ENCODE results near the gene PCSK6. TPM values are rescaled to one million over a fixed set of nuclear protein-coding genes. Genes with fewer than 3 reads are reported as not detected.

The PCSK6 gene
- total RNA-seq, 1 donor from 2014 or later = 0.40 TPM

DNA sequence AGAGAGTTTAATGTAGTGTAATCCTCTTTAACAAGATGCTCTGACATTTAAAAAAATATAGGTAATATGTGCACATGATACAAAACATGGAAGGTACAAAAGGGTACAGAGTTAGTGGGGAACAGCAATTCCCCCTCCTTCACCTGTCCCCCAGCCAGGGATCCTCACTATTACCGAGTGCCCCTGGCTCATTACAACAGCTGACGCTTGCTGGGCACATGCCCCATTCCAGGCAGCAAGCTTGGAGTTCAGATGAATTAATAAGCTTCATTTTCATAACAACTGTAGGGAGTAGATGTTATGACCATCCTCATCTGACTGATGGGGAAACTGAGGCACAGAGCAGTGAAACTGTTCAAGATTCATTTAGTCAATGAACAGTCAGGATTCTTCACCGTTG, 41.2 kb downstream of the PCSK6 start:
- no peak overlapping the region for H3K4me3 Mint-ChIP-seq (ENCODE audit: unreplicated experiment)
- peaks cover 7% of the 10 kb centered on the region for H3K27me3 Mint-ChIP-seq (ENCODE audit: low read depth)
- TF ChIP-seq, protein P1, sequence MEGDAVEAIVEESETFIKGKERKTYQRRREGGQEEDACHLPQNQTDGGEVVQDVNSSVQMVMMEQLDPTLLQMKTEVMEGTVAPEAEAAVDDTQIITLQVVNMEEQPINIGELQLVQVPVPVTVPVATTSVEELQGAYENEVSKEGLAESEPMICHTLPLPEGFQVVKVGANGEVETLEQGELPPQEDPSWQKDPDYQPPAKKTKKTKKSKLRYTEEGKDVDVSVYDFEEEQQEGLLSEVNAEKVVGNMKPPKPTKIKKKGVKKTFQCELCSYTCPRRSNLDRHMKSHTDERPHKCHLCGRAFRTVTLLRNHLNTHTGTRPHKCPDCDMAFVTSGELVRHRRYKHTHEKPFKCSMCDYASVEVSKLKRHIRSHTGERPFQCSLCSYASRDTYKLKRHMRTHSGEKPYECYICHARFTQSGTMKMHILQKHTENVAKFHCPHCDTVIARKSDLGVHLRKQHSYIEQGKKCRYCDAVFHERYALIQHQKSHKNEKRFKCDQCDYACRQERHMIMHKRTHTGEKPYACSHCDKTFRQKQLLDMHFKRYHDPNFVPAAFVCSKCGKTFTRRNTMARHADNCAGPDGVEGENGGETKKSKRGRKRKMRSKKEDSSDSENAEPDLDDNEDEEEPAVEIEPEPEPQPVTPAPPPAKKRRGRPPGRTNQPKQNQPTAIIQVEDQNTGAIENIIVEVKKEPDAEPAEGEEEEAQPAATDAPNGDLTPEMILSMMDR (IDR thresholded peaks at IDR 0.05) = no peak
- H3K36me3 Mint-ChIP-seq (ENCODE audit: low read depth) = no peaks in the 10 kb centered on the region
- peaks cover 2% of the 10 kb centered on the region for H3K9me3 Mint-ChIP-seq (ENCODE audit: low read depth)
- peaks cover 3% of the 10 kb centered on the region for H3K4me1 Mint-ChIP-seq (ENCODE audit: low read depth)
- DNase-seq (ENCODE audit: low spot score) = no peak
- H3K27ac Mint-ChIP-seq (ENCODE audit: unreplicated experiment) = no peak overlapping the region

DNA sequence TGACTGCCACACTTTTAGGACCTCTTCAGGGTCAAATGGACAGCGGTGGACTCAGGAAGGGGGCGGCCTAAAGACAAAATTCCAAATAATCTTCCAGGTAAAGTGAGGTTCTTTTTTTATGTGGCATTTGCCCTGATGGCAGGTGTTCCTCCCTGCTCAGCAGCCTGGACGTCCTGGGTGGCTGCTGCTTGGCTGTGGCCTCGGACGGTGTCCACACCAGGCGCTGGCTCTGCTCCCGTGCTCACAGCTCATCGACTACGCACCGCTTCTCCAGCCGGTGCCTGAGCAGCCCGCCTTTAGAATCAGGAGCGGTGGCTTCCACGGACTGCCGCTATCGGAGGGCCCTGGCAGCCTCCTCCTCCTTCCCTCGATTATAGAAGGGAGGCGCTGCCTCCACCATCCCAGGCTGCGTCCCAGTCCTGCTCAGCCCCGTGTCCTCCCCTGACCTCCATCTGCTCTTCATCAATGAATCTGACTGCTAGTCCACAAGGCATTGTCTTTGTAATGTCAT, 41.9 kb downstream of the PCSK6 start:
- Mint-ChIP-seq H3K27ac (ENCODE audit: unreplicated experiment) (no peak overlapping the region), H3K4me1 (ENCODE audit: low read depth) (peaks cover 3% of the 10 kb centered on the region), H3K36me3 (ENCODE audit: low read depth) (no peaks in the 10 kb centered on the region), H3K9me3 (ENCODE audit: low read depth) (peaks cover 2% of the 10 kb centered on the region), H3K27me3 (ENCODE audit: low read depth) (peaks cover 5% of the 10 kb centered on the region), H3K4me3 (ENCODE audit: unreplicated experiment) (no peak overlapping the region)
- TF ChIP-seq, protein P1 (IDR thresholded peaks at IDR 0.05) = no peak
- no peak for DNase-seq (ENCODE audit: low spot score)

DNA sequence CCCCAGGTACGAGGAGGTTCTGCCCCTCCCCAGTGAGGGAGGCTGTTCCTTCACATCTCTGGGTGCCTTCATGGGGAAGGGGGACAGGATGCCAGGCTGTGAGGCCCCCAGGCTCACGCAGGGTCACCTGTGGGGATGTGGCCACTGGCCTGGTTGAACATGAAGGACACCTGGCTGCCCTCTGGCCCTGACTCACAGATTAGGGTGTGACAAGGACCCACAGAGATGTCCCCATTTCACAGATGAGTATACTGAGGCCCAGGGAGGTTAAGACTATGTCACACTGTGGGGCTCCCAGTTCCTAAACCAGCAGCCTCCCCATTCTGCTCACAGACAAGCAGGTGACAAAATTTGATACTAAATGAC, 42.4 kb downstream of the PCSK6 start:
- H3K9me3 Mint-ChIP-seq (ENCODE audit: low read depth) = peaks cover 2% of the 10 kb centered on the region

DNA sequence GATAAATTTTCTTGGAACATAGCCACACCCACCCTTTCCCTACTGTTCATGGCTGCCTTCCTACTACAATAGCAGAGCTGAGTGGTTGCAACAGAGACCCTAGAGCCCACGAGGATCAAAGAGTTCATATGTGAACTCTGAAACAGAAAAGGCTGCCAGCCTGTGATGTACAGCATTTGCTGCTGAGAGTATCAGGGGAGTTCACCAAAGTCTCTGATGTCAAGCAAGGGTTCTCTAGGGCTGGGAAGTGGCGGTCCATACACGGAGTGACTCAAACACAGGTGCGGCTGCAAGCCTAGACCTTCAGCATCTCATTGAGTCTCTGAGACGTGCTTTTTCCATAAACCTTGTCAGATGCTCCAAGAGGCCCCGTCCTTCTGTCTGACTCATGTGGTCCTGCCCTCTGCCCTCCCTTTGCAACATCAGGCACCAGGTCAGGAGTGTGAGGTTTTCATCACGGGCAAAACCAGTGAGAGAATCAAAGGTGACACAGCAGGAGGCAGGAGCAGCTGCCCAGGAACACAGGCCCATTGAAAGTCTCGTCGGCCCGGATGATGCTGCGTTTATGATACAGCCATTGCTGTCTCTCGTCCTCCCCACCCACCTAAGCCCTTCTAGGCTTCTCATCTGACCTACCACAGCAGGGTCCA, 42.9 kb downstream of the PCSK6 start:
- H3K36me3 Mint-ChIP-seq (ENCODE audit: low read depth) = no peaks in the 10 kb centered on the region
- H3K9me3 Mint-ChIP-seq (ENCODE audit: low read depth) = peaks cover 2% of the 10 kb centered on the region
- peaks cover 4% of the 10 kb centered on the region for H3K27me3 Mint-ChIP-seq (ENCODE audit: low read depth)
- TF ChIP-seq, protein P1 (IDR thresholded peaks at IDR 0.05) = no peak
- DNase-seq (ENCODE audit: low spot score) = no peak
- H3K4me1 Mint-ChIP-seq (ENCODE audit: low read depth) = peaks cover 3% of the 10 kb centered on the region
- no peak overlapping the region for H3K27ac Mint-ChIP-seq (ENCODE audit: unreplicated experiment)
- no peak overlapping the region for H3K4me3 Mint-ChIP-seq (ENCODE audit: unreplicated experiment)

More for the DNA sequence above, 42.4 kb downstream of the PCSK6 start:
- H3K4me1 Mint-ChIP-seq (ENCODE audit: low read depth) = peaks cover 3% of the 10 kb centered on the region
- H3K27me3 Mint-ChIP-seq (ENCODE audit: low read depth) = peaks cover 3% of the 10 kb centered on the region
- TF ChIP-seq, protein P1 (IDR thresholded peaks at IDR 0.05) = no peak
- DNase-seq (ENCODE audit: low spot score) = no peak
- no peak overlapping the region for H3K4me3 Mint-ChIP-seq (ENCODE audit: unreplicated experiment)
- no peak overlapping the region for H3K27ac Mint-ChIP-seq (ENCODE audit: unreplicated experiment)
- no peaks in the 10 kb centered on the region for H3K36me3 Mint-ChIP-seq (ENCODE audit: low read depth)

DNA sequence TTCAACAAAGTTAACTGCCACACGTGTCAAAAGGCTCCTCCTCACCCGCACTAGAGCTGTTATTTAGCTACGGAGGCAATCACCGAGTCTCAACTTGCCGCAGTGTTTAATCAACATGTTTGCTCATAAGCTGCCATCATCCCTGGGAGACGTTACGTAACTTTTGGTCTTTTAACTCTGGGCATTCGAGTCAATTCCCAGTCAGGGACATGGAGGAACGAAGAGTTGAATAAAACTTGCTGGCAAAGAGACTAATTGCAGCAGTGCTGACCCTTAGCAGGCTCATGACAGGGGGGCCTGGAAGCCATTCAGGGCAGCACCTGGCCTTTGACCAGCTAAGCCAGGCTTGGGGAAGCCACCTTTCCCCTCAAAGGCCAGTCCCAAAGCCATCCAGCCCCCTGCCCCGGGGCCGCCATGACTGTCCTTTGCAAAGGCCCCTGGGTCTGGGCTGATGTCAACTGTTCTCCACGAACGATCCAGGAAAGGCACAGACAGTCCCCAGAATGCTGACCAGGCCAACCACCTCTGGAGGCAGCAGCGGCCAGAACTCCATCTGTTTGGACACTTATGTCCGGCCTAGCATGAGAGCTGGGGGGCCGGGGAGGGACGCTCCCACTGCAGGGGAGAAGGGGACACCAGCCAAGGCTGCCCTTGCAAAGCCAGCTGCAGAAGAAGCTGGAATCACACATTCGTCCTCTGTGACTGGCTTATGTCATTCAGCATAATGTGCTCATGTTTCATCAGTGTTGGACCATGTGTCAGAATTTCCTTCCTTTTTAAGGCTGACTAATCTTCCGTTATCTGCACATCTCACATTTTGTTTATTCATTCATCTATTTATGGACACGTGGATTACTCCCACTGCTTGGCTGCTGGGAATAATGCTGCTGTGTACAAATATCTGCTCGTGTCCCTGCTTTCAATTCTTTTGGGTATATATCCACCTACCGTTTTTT, 43.7 kb downstream of the PCSK6 start:
- TF ChIP-seq, protein P1 (IDR thresholded peaks at IDR 0.05) = no peak
- H3K4me1 Mint-ChIP-seq (ENCODE audit: low read depth) = peaks cover 3% of the 10 kb centered on the region
- no peak overlapping the region for H3K27ac Mint-ChIP-seq (ENCODE audit: unreplicated experiment)
- H3K27me3 Mint-ChIP-seq (ENCODE audit: low read depth) = peaks cover 4% of the 10 kb centered on the region
- H3K4me3 Mint-ChIP-seq (ENCODE audit: unreplicated experiment) = no peak overlapping the region
- no peaks in the 10 kb centered on the region for H3K36me3 Mint-ChIP-seq (ENCODE audit: low read depth)
- H3K9me3 Mint-ChIP-seq (ENCODE audit: low read depth) = peaks cover 2% of the 10 kb centered on the region
- DNase-seq (ENCODE audit: low spot score) = no peak
